Esophagus squamous epithelium (tissue), 5 donors: ENCODE measurements around the gene FABP7. TPM values are rescaled to one million over a fixed set of nuclear protein-coding genes. Genes with fewer than 3 reads are reported as not detected.
A peak's percentile ranks its signal among the peaks of the same experiment; 100 is the strongest.

Source experiments
- DNase-seq: peaks from one replicate; lab custom pipeline; 2025; lab: John Stamatoyannopoulos, UW
- H3K27ac ChIP-seq, 4 donors: fragments of 200-600 bp; sonication (generic); one replicate each; pipeline ENCODE4 v1.5.1; 2016 to 2019; ENCODE audit warnings: mild to moderate bottlenecking in 1 of 4
- H3K27me3 ChIP-seq, 4 donors: fragments of 200-600 bp; sonication (generic); 1 replicate in 3 of 4; 2 replicates in 1 of 4; pipeline versions ENCODE4 v1.5.1 to v1.6.0; 2017 to 2021; ENCODE audit warnings: antibody characterized with exemption in 1 of 4
- H3K36me3 ChIP-seq, 3 donors: fragments of 200-600 bp; sonication (generic); one replicate each; pipeline ENCODE4 v1.5.1; 2016 to 2019
- H3K4me1 ChIP-seq, 3 donors: fragments of 200-600 bp; sonication (generic); one replicate each; pipeline ENCODE4 v1.5.1; 2017 to 2019
- H3K4me3 ChIP-seq, 4 donors: fragments of 200-600 bp; sonication (generic); 1 replicate in 3 of 4; 2 replicates in 1 of 4; pipeline ENCODE4 v1.5.1; 2016 to 2019; ENCODE audit warnings: mild to moderate bottlenecking in 2 of 4, moderate library complexity in 1 of 4
- H3K9me3 ChIP-seq, 3 donors: fragments of 200-600 bp; sonication (generic); one replicate each; pipeline ENCODE4 v1.5.1; 2016 to 2019
- POLR2A ChIP-seq, 4 donors: fragments of 450-650 bp; IDR thresholded peaks; one replicate each; pipeline ENCODE4 v1.6.1; 2017; ENCODE audit warnings: antibody characterized with exemption in 4 of 4, mild to moderate bottlenecking in 4 of 4, moderate library complexity in 3 of 4
- WGBS, 2 donors: methylation state at CpG; one replicate each; pipeline ENCODE4 v1.1.5; 2018; 5-methylcytosine and 5-hydroxymethylcytosine counted together
- intact Hi-C: fragments of 100-400 bp; cut with DNase I; formaldehyde crosslinking; loops from one replicate; pipeline ENCODE4 v1.15.0; 2022
- total RNA-seq, 4 donors: library from RNA; depleted of rRNA; stranded (reverse); fragments of >200 nt; gene quantifications; one replicate each; pipeline ENCODE4 v1.1.0, GENCODE V29; 2016
- TF ChIP-seq, protein P1 (sequence below), 6 experiments: fragments of 450-650 bp in 4 of 6; fragments of 200-600 bp in 2 of 6; sonication (generic) in 2 of 6; IDR thresholded peaks; one replicate each; pipeline ENCODE4 v1.5.1; 2016 to 2019; ENCODE audit warnings: antibody characterized with exemption in 6 of 6, mild to moderate bottlenecking in 4 of 6, moderate library complexity in 4 of 6
- donor health status: DM: yes; HTN: yes; CAD: no.

Gene FABP7
- total RNA-seq, 4 donors from 2014 or later: not detected

GRCh38 chr6:122753000-122753687 is 26.4 kb upstream of the FABP7 start:
- intact Hi-C loops: no loop called here
- Histone ChIP-seq H3K27ac (no peak overlapping the region), H3K4me3 (peak overlapping the region in 1 of 4 donors; percentile 40)

GRCh38 chr6:122753688-122754056 is 25.8 kb upstream of the FABP7 start:
- WGBS, 2 donors: 43 to 61% methylated on average over 4 of the region's 5 CpGs
- H3K9me3 ChIP-seq: no peaks in the 10 kb centered on the region
- intact Hi-C loops: no loop called here
- peak overlapping the region in 1 of 4 donors; percentile 40 for H3K4me3 ChIP-seq
- H3K4me1 ChIP-seq: no peaks in the 10 kb centered on the region
- H3K36me3 ChIP-seq: no peaks in the 10 kb centered on the region
- H3K27ac ChIP-seq: no peak overlapping the region
- DNase-seq: no peak
- no peak for TF ChIP-seq POLR2A (IDR thresholded peaks at IDR 0.05)
- TF ChIP-seq, protein P1, sequence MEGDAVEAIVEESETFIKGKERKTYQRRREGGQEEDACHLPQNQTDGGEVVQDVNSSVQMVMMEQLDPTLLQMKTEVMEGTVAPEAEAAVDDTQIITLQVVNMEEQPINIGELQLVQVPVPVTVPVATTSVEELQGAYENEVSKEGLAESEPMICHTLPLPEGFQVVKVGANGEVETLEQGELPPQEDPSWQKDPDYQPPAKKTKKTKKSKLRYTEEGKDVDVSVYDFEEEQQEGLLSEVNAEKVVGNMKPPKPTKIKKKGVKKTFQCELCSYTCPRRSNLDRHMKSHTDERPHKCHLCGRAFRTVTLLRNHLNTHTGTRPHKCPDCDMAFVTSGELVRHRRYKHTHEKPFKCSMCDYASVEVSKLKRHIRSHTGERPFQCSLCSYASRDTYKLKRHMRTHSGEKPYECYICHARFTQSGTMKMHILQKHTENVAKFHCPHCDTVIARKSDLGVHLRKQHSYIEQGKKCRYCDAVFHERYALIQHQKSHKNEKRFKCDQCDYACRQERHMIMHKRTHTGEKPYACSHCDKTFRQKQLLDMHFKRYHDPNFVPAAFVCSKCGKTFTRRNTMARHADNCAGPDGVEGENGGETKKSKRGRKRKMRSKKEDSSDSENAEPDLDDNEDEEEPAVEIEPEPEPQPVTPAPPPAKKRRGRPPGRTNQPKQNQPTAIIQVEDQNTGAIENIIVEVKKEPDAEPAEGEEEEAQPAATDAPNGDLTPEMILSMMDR (IDR thresholded peaks at IDR 0.05): no peak
- H3K27me3 ChIP-seq: no peaks in the 10 kb centered on the region

More at GRCh38 chr6:122753000-122753687, 26.4 kb upstream of the FABP7 start:
- Histone ChIP-seq H3K36me3 (no peaks in the 10 kb centered on the region), H3K27me3 (no peaks in the 10 kb centered on the region), H3K4me1 (no peaks in the 10 kb centered on the region), H3K9me3 (no peaks in the 10 kb centered on the region)
- TF ChIP-seq, protein P1 (IDR thresholded peaks at IDR 0.05): no peak
- TF ChIP-seq POLR2A (IDR thresholded peaks at IDR 0.05): no peak
- WGBS, 2 donors: 84 to 91% methylated on average over 10 of the region's 10 CpGs
- DNase-seq: no peak

- intact Hi-C loops: no loop called here
- H3K27ac ChIP-seq: no peak overlapping the region
- WGBS, 2 donors: 80 to 83% methylated on average over 5 of the region's 5 CpGs
Measured at GRCh38 chr6:122754191-122754731, 25.3 kb upstream of the FABP7 start.

GRCh38 chr6:122755901-122756300 is 23.6 kb upstream of the FABP7 start:
- Histone ChIP-seq H3K27ac (no peak overlapping the region), H3K27me3 (no peaks in the 10 kb centered on the region), H3K4me1 (no peaks in the 10 kb centered on the region), H3K36me3 (no peaks in the 10 kb centered on the region), H3K4me3 (no peak overlapping the region), H3K9me3 (no peaks in the 10 kb centered on the region)
- WGBS, 2 donors: 72 to 73% methylated on average over 9 of the region's 9 CpGs
- no peak for DNase-seq
- intact Hi-C loops: no loop called here
- TF ChIP-seq POLR2A (IDR thresholded peaks at IDR 0.05): no peak
- TF ChIP-seq, protein P1 (IDR thresholded peaks at IDR 0.05): no peak

More at GRCh38 chr6:122754191-122754731, 25.3 kb upstream of the FABP7 start:
- Histone ChIP-seq H3K27me3 (no peaks in the 10 kb centered on the region), H3K4me1 (no peaks in the 10 kb centered on the region), H3K4me3 (no peak overlapping the region), H3K36me3 (no peaks in the 10 kb centered on the region), H3K9me3 (no peaks in the 10 kb centered on the region)
- TF ChIP-seq, protein P1 (IDR thresholded peaks at IDR 0.05): no peak
- DNase-seq: no peak

- DNase-seq: no peak
- no peaks in the 10 kb centered on the region for H3K4me1 ChIP-seq
- no peaks in the 10 kb centered on the region for H3K36me3 ChIP-seq
- H3K4me3 ChIP-seq: no peak overlapping the region
- TF ChIP-seq POLR2A (IDR thresholded peaks at IDR 0.05): no peak
- TF ChIP-seq, protein P1 (IDR thresholded peaks at IDR 0.05): no peak
- H3K27me3 ChIP-seq: no peaks in the 10 kb centered on the region
- 7 to 26% methylated on average over 1 of the region's 1 CpG for WGBS, 2 donors
- no peak overlapping the region for H3K27ac ChIP-seq
- intact Hi-C loops: no loop called here
- H3K9me3 ChIP-seq: no peaks in the 10 kb centered on the region
Measured at GRCh38 chr6:122758927-122759334, 20.6 kb upstream of the FABP7 start.
